GM23338 (cell line): ENCODE measurements around the gene ZNF143. TPM values are rescaled to one million over a fixed set of nuclear protein-coding genes. Genes with fewer than 3 reads are reported as not detected.

Source experiments
- ATAC-seq: fragments of 200-7000 bp; cut with Tn5 transposase; 3 replicates; pipeline ENCODE4 v1.9.1; 2020
- DNase-seq: peaks from one replicate; pipeline ENCODE4 v3.0.0-alpha.2; 2015; ENCODE audit warnings: low spot score
- H2AFZ ChIP-seq: fragments of 200-600 bp; sonication (generic); 2 replicates; pipeline ENCODE4 v1.8.0; 2016; ENCODE audit warnings: antibody characterized with exemption, mild to moderate bottlenecking, moderate library complexity
- H3F3A ChIP-seq: fragments of 200-600 bp; sonication (generic); replicated peaks from 2 replicates; pipeline ENCODE4 v1.8.0; 2017; ENCODE audit warnings: antibody characterized with exemption, mixed run types, low read depth
- H3K27ac ChIP-seq: fragments of 200-600 bp; sonication (generic); 2 replicates; pipeline ENCODE4 v1.6.1; 2016; ENCODE audit warnings: low read depth
- H3K27me3 ChIP-seq: fragments of 200-600 bp; sonication (generic); 2 replicates; pipeline ENCODE4 v1.8.0; 2016; ENCODE audit warnings: mild to moderate bottlenecking, mixed run types, moderate library complexity; ENCODE audit not compliant: insufficient read depth
- H3K36me3 ChIP-seq: fragments of 200-600 bp; sonication (generic); 2 replicates; pipeline ENCODE4 v1.8.0; 2016; ENCODE audit warnings: mild to moderate bottlenecking; ENCODE audit not compliant: insufficient read depth
- H3K4me1 ChIP-seq: fragments of 200-600 bp; sonication (generic); 2 replicates; pipeline ENCODE4 v1.8.0; 2016; ENCODE audit warnings: mild to moderate bottlenecking, moderate library complexity; ENCODE audit not compliant: insufficient read depth
- H3K4me2 ChIP-seq: fragments of 200-600 bp; sonication (generic); 2 replicates; pipeline ENCODE4 v1.7.1; 2017; ENCODE audit warnings: mixed run types
- H3K4me3 ChIP-seq: fragments of 200-600 bp; sonication (generic); 2 replicates; pipeline ENCODE4 v1.6.1; 2016; ENCODE audit warnings: mixed run types
- H3K79me2 ChIP-seq: fragments of 200-600 bp; sonication (generic); replicated peaks from 2 replicates; pipeline ENCODE4 v1.8.0; 2017; ENCODE audit warnings: mild to moderate bottlenecking; ENCODE audit not compliant: insufficient read depth
- H3K9me2 ChIP-seq: fragments of 200-600 bp; sonication (generic); 2 replicates; pipeline ENCODE4 v1.8.0; 2017; ENCODE audit not compliant: insufficient read depth
- H4K20me1 ChIP-seq: fragments of 200-600 bp; sonication (generic); replicated peaks from 2 replicates; pipeline ENCODE4 v1.8.0; 2017; ENCODE audit warnings: mild to moderate bottlenecking; ENCODE audit not compliant: insufficient read depth
- H3K27ac Mint-ChIP-seq: 2 replicates; pipeline ENCODE4 v1.8.0; 2020; ENCODE audit warnings: inconsistent platforms, mild to moderate bottlenecking, moderate library complexity, mixed read lengths
- H3K27me3 Mint-ChIP-seq: 3 replicates; pipeline ENCODE4 v1.8.0; 2022; ENCODE audit warnings: low read depth, mild to moderate bottlenecking, moderate library complexity, mixed read lengths, inconsistent platforms; ENCODE audit not compliant: insufficient read depth, poor library complexity
- H3K36me3 Mint-ChIP-seq: 3 replicates; pipeline ENCODE4 v1.8.0; 2021; ENCODE audit warnings: low read depth, mild to moderate bottlenecking, inconsistent platforms, moderate library complexity, mixed read lengths
- H3K4me1 Mint-ChIP-seq: 3 replicates; pipeline ENCODE4 v1.8.0; 2020; ENCODE audit warnings: mild to moderate bottlenecking, inconsistent platforms, mixed read lengths
- H3K4me3 Mint-ChIP-seq: 3 replicates; pipeline ENCODE4 v1.8.0; 2021; ENCODE audit warnings: moderate library complexity, mild to moderate bottlenecking, inconsistent platforms, mixed read lengths
- H3K9me3 Mint-ChIP-seq: 3 replicates; pipeline ENCODE4 v1.8.0; 2020; ENCODE audit warnings: moderate library complexity, mild to moderate bottlenecking, inconsistent platforms, mixed read lengths
- CREB1 ChIP-seq: fragments of 250-450 bp; sonication (Bioruptor Pico); IDR thresholded peaks from 2 replicates; pipeline ENCODE4 v1.5.0; 2020; ENCODE audit warnings: low read depth, mild to moderate bottlenecking, moderate library complexity
- EZH2 ChIP-seq: fragments of 200-600 bp; sonication (generic); IDR thresholded peaks from one replicate; pipeline ENCODE4 v1.8.0; 2017; ENCODE audit warnings: antibody characterized with exemption, mild to moderate bottlenecking, low read depth; ENCODE audit not compliant: unreplicated experiment
- EZH2phosphoT487 ChIP-seq: fragments of 200-600 bp; sonication (generic); IDR thresholded peaks from one replicate; pipeline ENCODE4 v1.8.1; 2018; ENCODE audit warnings: antibody characterized with exemption; ENCODE audit not compliant: unreplicated experiment
- JUNB ChIP-seq: IDR thresholded peaks from one replicate; pipeline ENCODE4 v1.6.1; 2016; ENCODE audit warnings: antibody characterized with exemption; ENCODE audit not compliant: unreplicated experiment
- POLR2AphosphoS5 ChIP-seq: IDR thresholded peaks from 2 replicates; pipeline ENCODE4 v1.6.1; 2016; ENCODE audit warnings: antibody characterized with exemption, low read depth
- STAT1 ChIP-seq: IDR thresholded peaks from one replicate; pipeline ENCODE4 v1.6.1; 2016; ENCODE audit warnings: antibody characterized with exemption; ENCODE audit not compliant: unreplicated experiment
- ZNF114 ChIP-seq: fragments of 250-450 bp; sonication (Bioruptor Pico); IDR thresholded peaks from 2 replicates; pipeline ENCODE4 v1.5.0; 2020; ENCODE audit warnings: mild to moderate bottlenecking, moderate library complexity
- ZNF331 ChIP-seq: fragments of 250-450 bp; sonication (Bioruptor Pico); IDR thresholded peaks from 2 replicates; pipeline ENCODE4 v1.5.0; 2020; ENCODE audit warnings: low read depth, mild to moderate bottlenecking, moderate library complexity
- long read RNA-seq: library from polyadenylated mRNA; unstranded; transcript quantifications from one replicate; pipeline ENCODE4 v2.0.0, GENCODE V29; 2020; ENCODE audit not compliant: unreplicated experiment
- polyA plus RNA-seq: library from polyadenylated mRNA; unstranded; fragments of >200 nt; fragmentation: Nextera tagmentation; extraction: Ambion mirVana; gene quantifications from 2 replicates; pipeline ENCODE4 v1.2.1, GENCODE V29; 2016
- total RNA-seq: library from RNA; depleted of rRNA; stranded (reverse); fragments of >200 nt; shearing (Covaris generic); gene quantifications from 2 replicates; pipeline ENCODE4 v1.2.3, GENCODE V29; 2014; rRNA removed
- TF ChIP-seq, protein P1 (sequence below): IDR thresholded peaks from 2 replicates; pipeline ENCODE4 v1.6.1; 2016; ENCODE audit warnings: antibody characterized with exemption
- TF ChIP-seq, protein P2 (sequence below), 2 experiments: fragments of 200-600 bp in 1 of 2; sonication (generic) in 1 of 2; conservative IDR thresholded peaks; 2 replicates each; pipeline versions ENCODE4 v1.5.1 to v1.6.1; 2016 to 2017; ENCODE audit warnings: antibody characterized with exemption in 2 of 2, low read depth in 2 of 2, mild to moderate bottlenecking in 2 of 2, moderate library complexity in 1 of 2

Gene ZNF143
- 43.3 and 44.2 TPM in 2 replicates for total RNA-seq
- polyA plus RNA-seq: 30.7 and 33.5 TPM in 2 replicates
- long read RNA-seq, partial matches to known transcripts: 2 of 12 reads
- long read RNA-seq, other reads (novel, unspliced or antisense): 3 of 12 reads

DNA sequence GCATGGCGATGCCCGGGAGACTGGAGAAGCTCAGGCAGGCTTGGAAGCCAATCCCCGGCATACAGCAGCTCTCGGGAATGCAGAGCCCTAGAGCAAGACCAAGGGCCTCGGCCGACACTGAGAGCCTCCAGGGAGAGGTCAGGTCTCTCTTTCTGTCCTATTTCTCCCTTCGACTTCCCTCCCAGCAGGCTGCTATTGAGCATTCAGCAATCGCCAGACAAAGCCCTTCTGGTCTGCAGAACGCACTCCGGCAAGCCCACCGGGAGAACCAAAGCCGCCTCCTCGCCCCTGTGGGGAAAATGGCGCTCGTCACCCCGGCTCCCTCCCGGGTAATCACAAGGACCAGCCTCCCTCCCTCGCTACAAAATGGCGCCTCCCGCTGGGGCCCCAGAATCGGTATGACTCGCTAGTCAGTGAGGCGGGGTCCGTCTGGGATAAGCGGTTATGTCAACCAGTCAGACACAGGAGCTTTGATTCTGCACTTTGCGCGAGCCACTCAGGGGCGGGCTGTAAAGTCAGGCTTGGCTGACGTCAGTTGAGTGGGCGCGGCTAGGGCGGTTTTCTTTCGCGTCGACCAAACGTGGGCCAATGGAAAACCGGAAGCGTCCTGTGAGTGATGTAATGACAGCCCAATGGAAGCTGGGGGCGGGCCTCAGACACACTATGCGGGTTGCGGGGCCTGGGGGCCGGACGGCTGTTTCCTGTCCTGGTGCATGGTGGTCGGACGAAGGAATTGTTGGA, at the start of gene ZNF143:
TSS of gene ZNF143 (plus strand) at position 691 of the 741 bp plus-strand sequence. CDS start 10,297 bp downstream, outside the sequence.
- H3K9me2 ChIP-seq: 0 out of 2 replicates have a peak, but pooled peaks cover 5% of the 10 kb centered on the region
- Mint-ChIP-seq H3K4me3 (peak within 1 kb of the TSS; percentile 99), H3K27ac (peak within 1 kb of the TSS; percentile 99), H3K36me3 (peaks cover 8% of the 10 kb centered on the region; the same call in 2 of the 3 replicates), H3K4me1 (peaks cover 12% of the 10 kb centered on the region; the same call in 2 of the 3 replicates), H3K9me3 (no peaks in the 10 kb centered on the region), H3K27me3 (peaks cover 5% of the 10 kb centered on the region)
- H3K4me3 ChIP-seq: peak within 1 kb of the TSS; percentile 80
- peak within 1 kb of the TSS; percentile 99 for H3K27ac ChIP-seq
- no peaks in the 10 kb centered on the region for H4K20me1 ChIP-seq
- H3K36me3 ChIP-seq: no peaks in the 10 kb centered on the region
- ATAC-seq (peak; percentile 88), DNase-seq (peak; percentile 100)
- TF ChIP-seq ZNF331 (CRISPR knock-in tag) (no peak), JUNB (no peak), POLR2AphosphoS5 (peak; percentile 83), CREB1 (CRISPR knock-in tag) (peak; percentile 96)
- TF ChIP-seq, protein P1, sequence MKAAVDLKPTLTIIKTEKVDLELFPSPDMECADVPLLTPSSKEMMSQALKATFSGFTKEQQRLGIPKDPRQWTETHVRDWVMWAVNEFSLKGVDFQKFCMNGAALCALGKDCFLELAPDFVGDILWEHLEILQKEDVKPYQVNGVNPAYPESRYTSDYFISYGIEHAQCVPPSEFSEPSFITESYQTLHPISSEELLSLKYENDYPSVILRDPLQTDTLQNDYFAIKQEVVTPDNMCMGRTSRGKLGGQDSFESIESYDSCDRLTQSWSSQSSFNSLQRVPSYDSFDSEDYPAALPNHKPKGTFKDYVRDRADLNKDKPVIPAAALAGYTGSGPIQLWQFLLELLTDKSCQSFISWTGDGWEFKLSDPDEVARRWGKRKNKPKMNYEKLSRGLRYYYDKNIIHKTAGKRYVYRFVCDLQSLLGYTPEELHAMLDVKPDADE: peak; percentile 82
- 0 out of 2 replicates have a peak, but pooled peaks cover 3% of the 10 kb centered on the region for H3K4me1 ChIP-seq
- H3K4me2 ChIP-seq: peak within 1 kb of the TSS; percentile 83
- no peaks in the 10 kb centered on the region for H3F3A ChIP-seq
- H3K79me2 ChIP-seq: peaks cover 56% of the 10 kb centered on the region
- H2AFZ ChIP-seq: no peak within 1 kb of the TSS
- no peaks in the 10 kb centered on the region for H3K27me3 ChIP-seq

DNA sequence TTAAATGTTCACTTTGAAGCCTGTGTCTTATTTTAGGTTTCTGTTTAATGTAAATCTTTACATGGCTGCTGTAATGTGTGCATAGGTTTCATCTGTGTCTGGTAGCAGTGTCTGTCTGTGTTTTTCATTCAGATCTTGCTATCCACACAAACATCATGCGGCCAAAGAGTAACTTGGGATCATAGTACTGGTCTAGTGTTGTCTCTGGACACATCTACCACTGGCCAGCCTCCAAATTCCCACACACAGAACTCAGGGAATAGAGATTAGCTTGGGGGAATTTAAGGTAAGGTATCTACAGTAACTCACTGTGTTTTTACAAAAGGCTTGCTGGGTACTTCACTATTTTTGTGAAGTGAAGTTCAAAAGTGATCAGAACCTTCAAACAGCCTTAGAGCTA, 32.1 kb upstream of the ZNF143 start:
- TF ChIP-seq ZNF331 (CRISPR knock-in tag) (no peak), JUNB (no peak), EZH2phosphoT487 (no peak), ZNF114 (CRISPR knock-in tag) (no peak)
- Histone ChIP-seq H2AFZ (no peak overlapping the region), H3K27ac (no peak overlapping the region), H3K36me3 (peaks cover 96% of the 10 kb centered on the region), H3K27me3 (no peaks in the 10 kb centered on the region), H3K4me1 (no peaks in the 10 kb centered on the region), H3K4me2 (no peak overlapping the region), H3K9me2 (no peaks in the 10 kb centered on the region), H3K4me3 (no peak overlapping the region), H3F3A (peaks cover 16% of the 10 kb centered on the region), H3K79me2 (0 out of 2 replicates have a peak, but pooled peaks cover 4% of the 10 kb centered on the region), H4K20me1 (no peaks in the 10 kb centered on the region; the same call in none of the 2 replicates)
- Mint-ChIP-seq H3K4me3 (no peak overlapping the region), H3K36me3 (peaks cover 98% of the 10 kb centered on the region), H3K27ac (no peak overlapping the region), H3K9me3 (no peaks in the 10 kb centered on the region), H3K4me1 (no peaks in the 10 kb centered on the region), H3K27me3 (no peaks in the 10 kb centered on the region)
- ATAC-seq: no peak
- no peak for DNase-seq

DNA sequence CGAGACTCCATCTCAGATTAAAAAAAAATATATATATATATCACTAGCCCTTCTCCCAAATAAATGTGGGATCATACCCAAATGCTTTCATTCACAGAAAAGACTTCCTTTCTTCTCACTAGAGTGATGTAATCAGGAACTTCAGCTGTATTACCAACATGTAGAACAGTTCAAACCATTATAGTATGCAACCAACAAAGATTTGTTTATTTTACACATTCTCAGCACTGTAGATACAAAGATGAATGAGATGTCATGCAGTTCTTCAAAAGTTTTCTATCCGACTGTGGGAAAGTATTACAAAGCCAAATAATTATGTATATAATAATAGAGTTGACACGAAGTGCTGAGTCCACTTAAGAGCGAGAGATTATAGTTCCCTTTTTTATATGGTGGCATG, 22.2 kb upstream of the ZNF143 start:
- no peaks in the 10 kb centered on the region for H3K4me1 Mint-ChIP-seq
- no peak overlapping the region for H3K4me2 ChIP-seq
- TF ChIP-seq CREB1 (CRISPR knock-in tag) (no peak), ZNF331 (CRISPR knock-in tag) (no peak), JUNB (no peak), EZH2 (no peak), ZNF114 (CRISPR knock-in tag) (no peak), STAT1 (no peak)
- TF ChIP-seq, protein P1: no peak
- TF ChIP-seq, protein P2, sequence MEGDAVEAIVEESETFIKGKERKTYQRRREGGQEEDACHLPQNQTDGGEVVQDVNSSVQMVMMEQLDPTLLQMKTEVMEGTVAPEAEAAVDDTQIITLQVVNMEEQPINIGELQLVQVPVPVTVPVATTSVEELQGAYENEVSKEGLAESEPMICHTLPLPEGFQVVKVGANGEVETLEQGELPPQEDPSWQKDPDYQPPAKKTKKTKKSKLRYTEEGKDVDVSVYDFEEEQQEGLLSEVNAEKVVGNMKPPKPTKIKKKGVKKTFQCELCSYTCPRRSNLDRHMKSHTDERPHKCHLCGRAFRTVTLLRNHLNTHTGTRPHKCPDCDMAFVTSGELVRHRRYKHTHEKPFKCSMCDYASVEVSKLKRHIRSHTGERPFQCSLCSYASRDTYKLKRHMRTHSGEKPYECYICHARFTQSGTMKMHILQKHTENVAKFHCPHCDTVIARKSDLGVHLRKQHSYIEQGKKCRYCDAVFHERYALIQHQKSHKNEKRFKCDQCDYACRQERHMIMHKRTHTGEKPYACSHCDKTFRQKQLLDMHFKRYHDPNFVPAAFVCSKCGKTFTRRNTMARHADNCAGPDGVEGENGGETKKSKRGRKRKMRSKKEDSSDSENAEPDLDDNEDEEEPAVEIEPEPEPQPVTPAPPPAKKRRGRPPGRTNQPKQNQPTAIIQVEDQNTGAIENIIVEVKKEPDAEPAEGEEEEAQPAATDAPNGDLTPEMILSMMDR (conservative IDR thresholded peaks at IDR 0.05; ENCODE audit: low read depth in 2 of 2): no peak

More for the DNA sequence above, 22.2 kb upstream of the ZNF143 start:
- peaks cover 23% of the 10 kb centered on the region for H4K20me1 ChIP-seq
- ATAC-seq (no peak), DNase-seq (no peak)
- H3K9me2 ChIP-seq: no peaks in the 10 kb centered on the region
- no peak overlapping the region for H3K4me3 ChIP-seq
- no peaks in the 10 kb centered on the region for H3K27me3 ChIP-seq
- Mint-ChIP-seq H3K27me3 (no peaks in the 10 kb centered on the region), H3K27ac (no peak overlapping the region), H3K36me3 (peaks cover 96% of the 10 kb centered on the region), H3K9me3 (no peaks in the 10 kb centered on the region; the same call in 2 of the 3 replicates), H3K4me3 (no peak overlapping the region)
- H3K79me2 ChIP-seq: no peaks in the 10 kb centered on the region; the same call in none of the 2 replicates
- peaks cover 12% of the 10 kb centered on the region for H3F3A ChIP-seq
- no peak overlapping the region for H2AFZ ChIP-seq
- 0 out of 2 replicates have a peak overlapping the region, but pooled peaks have one; percentile 21 for H3K27ac ChIP-seq
- H3K4me1 ChIP-seq: no peaks in the 10 kb centered on the region
- peaks cover 92% of the 10 kb centered on the region for H3K36me3 ChIP-seq
